ENCODE results near the gene APOL6.

DNA sequence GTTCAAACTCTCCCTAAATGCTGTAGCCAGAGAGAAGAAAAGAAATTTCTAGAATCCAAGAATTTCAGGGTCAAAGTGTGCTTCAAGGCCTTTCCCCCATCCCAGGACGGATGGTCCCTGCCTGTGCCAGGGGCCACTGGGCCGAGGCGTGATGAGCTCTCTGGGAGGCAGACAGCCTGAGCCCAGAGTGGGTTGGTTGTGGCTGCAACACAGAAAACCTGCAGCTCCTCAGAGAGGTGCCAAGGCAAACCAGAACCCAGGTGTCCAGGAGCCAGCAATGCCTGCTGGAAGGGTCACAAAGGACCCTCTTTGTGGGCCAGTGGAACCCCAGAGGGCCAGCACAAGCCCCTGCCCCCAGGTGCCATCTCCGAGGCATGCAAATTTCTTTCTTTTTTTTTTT is 2.6 kb upstream of the APOL6 start:
- TF ChIP-seq CTCF (IDR thresholded peaks at IDR 0.05; ENCODE audit: low read length) (no peak), EZH2 (IDR thresholded peaks at IDR 0.05; ENCODE audit: borderline replicate concordance, low read length) (no peak)

Measured in OCI-LY1 (cell line).